Adipocyte (in vitro differentiated cells): ENCODE results near the gene XRN2.

Experiments
- DNase-seq: peaks from one replicate; pipeline ENCODE4 v3.0.0-alpha.2; 2015; ENCODE audit warnings: low read depth
- H3K27me3 ChIP-seq: replicated peaks from 2 replicates; pipeline ENCODE4 v1.7.0; 2013; ENCODE audit warnings: mild to moderate bottlenecking, low read length, moderate library complexity; ENCODE audit not compliant: control insufficient read depth, insufficient read depth
- H3K36me3 ChIP-seq: 2 replicates; pipeline ENCODE4 v1.7.0; 2013; ENCODE audit warnings: low read length, mild to moderate bottlenecking, moderate library complexity; ENCODE audit not compliant: control insufficient read depth, insufficient read depth, severe bottlenecking
- H3K4me1 ChIP-seq: 2 replicates; pipeline ENCODE4 v1.7.0; 2013; ENCODE audit warnings: mild to moderate bottlenecking, low read length, moderate library complexity; ENCODE audit not compliant: control insufficient read depth, insufficient read depth
- H3K4me3 ChIP-seq: 2 replicates; pipeline ENCODE4 v1.7.0; 2013; ENCODE audit warnings: mild to moderate bottlenecking, low read length, moderate library complexity
- H3K9ac ChIP-seq: 2 replicates; pipeline ENCODE4 v1.7.0; 2013; ENCODE audit warnings: mild to moderate bottlenecking, low read length, moderate library complexity
- H3K9me3 ChIP-seq: 2 replicates; pipeline ENCODE4 v1.7.0; 2013; ENCODE audit warnings: mild to moderate bottlenecking, low read length, moderate library complexity; ENCODE audit not compliant: control insufficient read depth

The XRN2 gene

DNA sequence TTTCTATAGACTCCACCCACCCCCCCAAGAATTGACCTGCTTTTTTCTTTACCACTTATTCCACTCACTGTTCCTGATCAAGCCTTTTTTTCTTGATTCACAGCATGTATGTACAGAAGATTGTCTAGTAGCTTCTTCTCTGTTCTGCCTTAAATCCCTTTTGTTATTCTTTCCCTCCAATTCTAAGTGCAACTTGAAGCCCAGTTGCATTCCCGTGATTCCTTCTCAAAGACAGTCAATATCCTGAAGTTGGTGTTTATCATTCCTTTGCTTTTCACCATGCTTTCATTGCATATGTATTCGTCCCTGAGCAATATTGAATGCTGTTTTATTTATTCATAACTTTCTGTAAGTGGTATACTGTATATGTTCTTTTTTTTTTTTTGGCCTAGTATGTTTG is 21.0 kb downstream of the XRN2 start:
- peaks cover 22% of the 10 kb centered on the region for H3K4me1 ChIP-seq
- H3K36me3 ChIP-seq: peaks cover 10% of the 10 kb centered on the region
- H3K9ac ChIP-seq: no peak overlapping the region
- no peaks in the 10 kb centered on the region for H3K27me3 ChIP-seq
- H3K9me3 ChIP-seq: peaks cover 6% of the 10 kb centered on the region
- no peak overlapping the region for H3K4me3 ChIP-seq
- DNase-seq: peak; percentile 51

DNA sequence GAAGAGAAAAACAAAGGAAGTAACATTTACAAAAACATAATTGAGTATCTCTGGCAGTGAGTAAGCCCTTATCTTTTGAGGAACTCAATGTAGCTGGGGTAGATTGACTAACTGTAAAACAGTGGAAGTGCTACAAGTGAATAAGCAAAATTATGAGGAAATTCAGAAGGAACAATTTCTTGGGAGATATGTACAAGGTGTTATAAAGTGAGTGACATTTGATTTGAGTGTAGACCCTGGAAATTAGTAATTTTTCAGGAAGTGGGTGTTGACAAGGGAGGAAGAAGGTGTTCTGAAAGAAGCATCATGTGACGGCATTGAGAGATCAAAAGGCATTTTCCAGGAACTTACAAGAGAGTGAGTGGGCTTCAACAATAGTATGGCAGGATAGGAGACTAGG is 22.2 kb downstream of the XRN2 start:
- H3K9ac ChIP-seq: no peak overlapping the region
- no peak for DNase-seq
- peaks cover 20% of the 10 kb centered on the region for H3K4me1 ChIP-seq
- H3K4me3 ChIP-seq: no peak overlapping the region
- H3K27me3 ChIP-seq: no peaks in the 10 kb centered on the region
- H3K36me3 ChIP-seq: peaks cover 13% of the 10 kb centered on the region
- H3K9me3 ChIP-seq: peaks cover 4% of the 10 kb centered on the region

GRCh38 chr20:21326700-21327099 is 23.6 kb downstream of the XRN2 start:
- Histone ChIP-seq H3K9ac (no peak overlapping the region), H3K4me1 (peaks cover 20% of the 10 kb centered on the region), H3K4me3 (no peak overlapping the region), H3K36me3 (peaks cover 27% of the 10 kb centered on the region), H3K27me3 (no peaks in the 10 kb centered on the region), H3K9me3 (peaks cover 4% of the 10 kb centered on the region)
- no peak for DNase-seq

GRCh38 chr20:21336455-21337151 is 33.5 kb downstream of the XRN2 start:
- Histone ChIP-seq H3K36me3 (peaks cover 93% of the 10 kb centered on the region), H3K4me1 (peaks cover 3% of the 10 kb centered on the region), H3K4me3 (no peak overlapping the region)

DNA sequence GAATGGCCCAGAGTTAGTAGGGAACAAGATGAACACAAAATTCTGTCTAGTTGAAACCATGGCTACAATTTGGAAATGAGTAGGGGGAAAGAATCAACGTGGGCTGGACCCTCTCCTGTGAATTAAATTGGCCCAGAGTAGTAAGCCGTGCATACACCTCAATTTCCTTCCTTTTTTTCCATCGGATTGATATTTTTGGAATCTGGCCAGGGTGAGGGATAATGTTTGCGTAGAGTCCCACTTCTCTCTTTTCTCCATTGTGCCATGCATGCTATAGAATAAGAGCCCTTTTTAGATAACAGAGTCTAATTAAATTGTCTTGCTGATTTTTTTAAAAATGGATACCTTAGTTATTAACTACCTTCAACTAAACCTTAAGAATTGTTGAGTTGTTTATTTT is 35.2 kb downstream of the XRN2 start:
- Histone ChIP-seq H3K9me3 (no peaks in the 10 kb centered on the region), H3K4me3 (no peak overlapping the region), H3K27me3 (no peaks in the 10 kb centered on the region), H3K36me3 (peaks cover 86% of the 10 kb centered on the region), H3K9ac (no peak overlapping the region), H3K4me1 (no peaks in the 10 kb centered on the region)
- no peak for DNase-seq

More at GRCh38 chr20:21336455-21337151, 33.5 kb downstream of the XRN2 start:
- DNase-seq: no peak
- Histone ChIP-seq H3K27me3 (no peaks in the 10 kb centered on the region), H3K9ac (no peak overlapping the region), H3K9me3 (no peaks in the 10 kb centered on the region)

GRCh38 chr20:21339499-21339898 is 36.4 kb downstream of the XRN2 start:
- DNase-seq: no peak
- Histone ChIP-seq H3K36me3 (peaks cover 83% of the 10 kb centered on the region), H3K4me3 (no peak overlapping the region), H3K4me1 (no peaks in the 10 kb centered on the region), H3K9ac (no peak overlapping the region), H3K9me3 (no peaks in the 10 kb centered on the region), H3K27me3 (no peaks in the 10 kb centered on the region)

DNA sequence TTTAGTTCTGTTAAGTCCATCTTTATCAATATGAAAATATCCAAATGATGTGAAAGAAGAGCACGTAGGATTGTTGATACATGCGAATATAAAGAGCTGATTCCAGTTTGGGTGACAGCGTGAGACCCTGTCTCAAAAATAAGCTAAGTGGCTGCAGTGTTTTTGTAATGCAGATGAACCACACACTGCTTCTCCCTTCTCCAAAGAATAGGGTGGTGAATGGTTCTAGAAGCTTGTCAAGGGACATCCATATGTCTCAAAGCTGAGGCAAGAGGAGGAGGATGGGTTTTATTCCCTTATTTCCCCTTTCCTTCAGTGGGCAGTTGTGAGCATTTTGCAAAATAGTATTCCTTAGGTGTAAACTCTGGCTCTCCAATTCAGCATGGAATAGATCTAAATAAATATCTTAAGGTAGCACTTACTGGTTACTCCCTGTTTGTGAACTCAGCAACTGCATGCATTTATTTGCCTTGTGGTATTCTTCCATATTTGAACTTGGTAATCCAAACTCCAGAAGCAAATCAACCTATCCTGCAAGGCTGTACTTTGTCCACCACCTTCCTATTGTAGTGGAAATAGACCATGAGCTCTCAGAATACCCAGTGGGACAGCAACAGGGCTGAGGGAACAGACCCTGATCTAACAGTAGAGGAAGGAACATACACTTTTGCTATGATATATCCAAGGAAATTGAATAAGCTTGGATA is 38.0 kb downstream of the XRN2 start:
- DNase-seq: no peak
- H3K36me3 ChIP-seq: peaks cover 82% of the 10 kb centered on the region
- no peaks in the 10 kb centered on the region for H3K9me3 ChIP-seq
- no peak overlapping the region for H3K9ac ChIP-seq
- H3K27me3 ChIP-seq: no peaks in the 10 kb centered on the region
- H3K4me1 ChIP-seq: no peaks in the 10 kb centered on the region
- no peak overlapping the region for H3K4me3 ChIP-seq

- H3K9me3 ChIP-seq: no peaks in the 10 kb centered on the region
- H3K27me3 ChIP-seq: no peaks in the 10 kb centered on the region
- DNase-seq: peak; percentile 34
- H3K36me3 ChIP-seq: peaks cover 82% of the 10 kb centered on the region
- H3K9ac ChIP-seq: no peak overlapping the region
- no peak overlapping the region for H3K4me3 ChIP-seq
- H3K4me1 ChIP-seq: no peaks in the 10 kb centered on the region
Measured at GRCh38 chr20:21342656-21343345, 39.7 kb downstream of the XRN2 start.

GRCh38 chr20:21344206-21344900 is 41.2 kb downstream of the XRN2 start:
- Histone ChIP-seq H3K36me3 (peaks cover 86% of the 10 kb centered on the region), H3K4me1 (no peaks in the 10 kb centered on the region), H3K4me3 (no peak overlapping the region), H3K27me3 (no peaks in the 10 kb centered on the region), H3K9me3 (no peaks in the 10 kb centered on the region), H3K9ac (no peak overlapping the region)
- DNase-seq: no peak

GRCh38 chr20:21344961-21345360 is 41.8 kb downstream of the XRN2 start:
- Histone ChIP-seq H3K36me3 (peaks cover 87% of the 10 kb centered on the region), H3K9me3 (no peaks in the 10 kb centered on the region), H3K9ac (no peak overlapping the region), H3K27me3 (no peaks in the 10 kb centered on the region), H3K4me1 (no peaks in the 10 kb centered on the region), H3K4me3 (no peak overlapping the region)
- no peak for DNase-seq

DNA sequence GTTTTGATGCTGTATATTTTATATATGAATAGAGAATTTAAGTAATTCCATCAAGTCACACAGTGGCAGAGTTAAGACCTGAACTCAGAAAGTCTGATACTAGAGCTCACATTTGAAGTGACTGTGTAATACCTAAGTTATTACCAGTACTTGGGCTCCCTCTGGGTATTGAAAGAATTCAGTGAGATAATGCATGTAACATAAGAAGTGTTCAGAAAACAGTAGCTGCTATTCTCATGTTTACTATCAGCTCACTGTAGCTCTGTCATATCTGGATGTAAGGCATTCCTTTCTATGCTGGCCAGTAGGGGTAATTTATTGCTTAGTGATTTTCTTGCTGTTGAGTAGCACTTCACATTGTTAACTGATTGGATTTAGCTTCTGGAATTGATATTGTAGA is 49.6 kb downstream of the XRN2 start:
- Histone ChIP-seq H3K9me3 (no peaks in the 10 kb centered on the region), H3K27me3 (no peaks in the 10 kb centered on the region), H3K4me3 (no peak overlapping the region), H3K36me3 (peaks cover 69% of the 10 kb centered on the region), H3K4me1 (peaks cover 6% of the 10 kb centered on the region), H3K9ac (no peak overlapping the region)
- peak; percentile 52 for DNase-seq
